ENCODE results near the gene ABRACL.

DNA sequence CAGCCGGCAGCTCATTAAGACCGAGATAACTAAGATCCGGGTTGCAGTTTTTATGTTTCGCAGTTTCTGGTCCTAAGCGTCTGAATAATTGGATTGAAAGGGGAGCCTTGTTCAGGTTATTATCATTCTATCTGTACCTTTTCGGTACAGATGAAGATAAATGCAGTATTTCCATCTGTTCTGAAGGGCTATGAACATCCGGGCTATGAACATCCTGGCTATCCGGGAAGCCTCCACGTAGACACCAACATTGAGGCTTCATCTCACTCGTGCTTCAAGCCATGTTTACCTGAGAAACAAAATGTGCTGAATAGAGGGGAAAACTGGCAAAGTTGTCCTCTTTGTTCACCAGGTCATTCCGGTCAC lies 40.1 kb upstream of the ABRACL start:
- TF ChIP-seq CTCF (IDR thresholded peaks at IDR 0.05): peak; percentile 73
- TF ChIP-seq REST (IDR thresholded peaks at IDR 0.05; ENCODE audit: insufficient read depth in 1 of 2, low read depth in 2 of 2, low read length in 1 of 2): no peak
- TF ChIP-seq POLR2AphosphoS5 (IDR thresholded peaks at IDR 0.05; ENCODE audit: low read depth, low read length): no peak
- no peak for TF ChIP-seq TCF7L2 (IDR thresholded peaks at IDR 0.05; ENCODE audit: low read depth, low read length)

Data from Panc1 (cell line).